PFSK-1 (cell line): ENCODE data around the gene PEX11G.

Source experiments
- FOXP2 ChIP-seq: optimal IDR thresholded peaks from 2 replicates; pipeline ENCODE3; 2011; ENCODE audit warnings: borderline replicate concordance, control low read depth, inconsistent platforms; ENCODE audit not compliant: insufficient read depth; ENCODE audit errors: extremely low read length, extremely low read depth
- POLR2AphosphoS5 ChIP-seq: IDR thresholded peaks from 2 replicates; pipeline ENCODE4 v1.6.1; 2012; ENCODE audit warnings: low read depth, mild to moderate bottlenecking, control low read depth, low read length, moderate library complexity
- REST ChIP-seq, 2 experiments: IDR thresholded peaks; 2 replicates each; pipeline versions ENCODE4 v1.6.1 to v1.8.0; 2011 to 2012; ENCODE audit warnings: low read depth in 2 of 2, low read length in 2 of 2, control low read depth in 1 of 2, inconsistent platforms in 1 of 2, mild to moderate bottlenecking in 1 of 2, moderate library complexity in 1 of 2; ENCODE audit not compliant: insufficient read depth in 1 of 2
- SIN3A ChIP-seq: IDR thresholded peaks from 2 replicates; pipeline ENCODE4 v1.6.1; 2012; ENCODE audit warnings: mild to moderate bottlenecking, low read length, moderate library complexity, borderline replicate concordance; ENCODE audit not compliant: insufficient read depth
- TAF1 ChIP-seq: IDR thresholded peaks from 2 replicates; pipeline ENCODE4 v1.6.1; 2012; ENCODE audit warnings: low read length, control low read depth, borderline replicate concordance; ENCODE audit not compliant: insufficient read depth

DNA sequence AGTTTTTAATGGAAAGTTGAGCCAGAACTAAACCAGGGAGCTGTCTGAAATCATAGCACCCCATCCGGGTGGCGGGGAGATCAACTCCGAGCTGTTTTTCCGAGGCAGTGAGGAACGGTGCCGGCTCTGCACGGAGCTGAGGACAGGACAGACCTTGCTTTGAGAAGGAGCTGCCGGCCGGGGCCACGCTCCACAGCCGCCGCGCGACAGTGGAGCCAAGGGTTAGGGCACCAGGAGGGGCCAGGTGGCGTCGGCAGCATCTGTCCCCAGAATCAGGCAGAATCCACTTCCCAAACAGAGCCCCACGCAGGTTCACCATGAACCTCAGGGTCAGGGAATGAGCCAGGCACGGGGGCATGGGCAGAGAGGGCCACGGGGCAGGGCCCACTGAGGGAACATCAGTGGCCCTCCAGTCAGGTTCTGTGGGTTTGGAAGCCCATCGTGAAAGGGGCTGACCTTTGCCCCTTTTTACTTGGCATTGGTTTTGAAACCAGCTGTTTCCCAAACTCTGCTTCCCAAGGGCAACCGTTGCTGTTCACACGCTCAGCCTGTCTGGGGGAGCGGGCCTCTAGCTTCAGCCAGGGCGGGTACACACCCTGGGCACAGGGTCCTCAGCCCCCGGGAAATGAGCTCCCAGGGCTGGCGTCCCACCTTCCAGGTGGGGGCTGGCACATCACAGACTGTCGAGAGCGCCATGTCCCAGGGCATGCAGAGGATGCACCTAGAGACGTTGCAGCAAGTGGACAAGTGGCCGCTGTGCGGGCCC lies 18.1 kb downstream of the PEX11G start:
- no peak for TF ChIP-seq SIN3A
- no peak for TF ChIP-seq FOXP2
- TF ChIP-seq TAF1 = no peak
- no peak for TF ChIP-seq POLR2AphosphoS5
- no peak for TF ChIP-seq REST (IDR thresholded peaks at IDR 0.05; ENCODE audit: insufficient read depth in 1 of 2, low read depth in 2 of 2, low read length in 2 of 2)
